ENCODE results near the gene CDC26.
"Not testable (repeated sequence)": the region's sequence is repeated elsewhere in the genome, so short reads cannot be mapped to it uniquely, and the experiment has no call there.

CDC26 gene

GRCh38 chr9:113261917-113262671 is 13.3 kb downstream of the CDC26 start:
- CTCF ChIA-PET: interaction anchor here (1.5 to 10.8 kb wide), 3 partner anchors 8 to 80 kb away, joined by 3 to 79 read pairs (median 5); partner anchors contain the start of genes CDC26 and PRPF4
- DNase-seq (ENCODE audit: extremely low spot score): no peak
- POLR2A ChIA-PET: no interaction called here
- no peak for TF ChIP-seq CTCF (IDR thresholded peaks at IDR 0.05; ENCODE audit: control extremely low read depth, extremely low read depth, low read depth, missing control alignments)

GRCh38 chr9:113258282-113258681 is 17.1 kb downstream of the CDC26 start:
- ChIA-PET CTCF (interaction anchor here (1.8 to 10.8 kb wide), 2 partner anchors 11 to 16 kb away, joined by 4 to 79 read pairs; partner anchors contain the start of genes CDC26 and PRPF4), POLR2A (no interaction called here)

GRCh38 chr9:113257863-113258262 is 17.5 kb downstream of the CDC26 start:
- POLR2A ChIA-PET: interaction anchor here (0.6 kb wide), 1 partner anchor 977 kb away, joined by 3 read pairs; no protein-coding TSS in a partner anchor
- no peak for DNase-seq (ENCODE audit: extremely low spot score)
- CTCF ChIA-PET: interaction anchor here (1.8 to 10.8 kb wide), 2 partner anchors 11 to 16 kb away, joined by 4 to 79 read pairs; partner anchors contain the start of genes CDC26 and PRPF4
- TF ChIP-seq CTCF (IDR thresholded peaks at IDR 0.05; ENCODE audit: control extremely low read depth, extremely low read depth, low read depth, missing control alignments): no peak

More at GRCh38 chr9:113258282-113258681, 17.1 kb downstream of the CDC26 start:
- no peak for TF ChIP-seq CTCF (IDR thresholded peaks at IDR 0.05; ENCODE audit: control extremely low read depth, extremely low read depth, low read depth, missing control alignments)
- DNase-seq (ENCODE audit: extremely low spot score): no peak

GRCh38 chr9:113255438-113255837 is 19.9 kb downstream of the CDC26 start:
- no peak for DNase-seq (ENCODE audit: extremely low spot score)
- POLR2A ChIA-PET: no interaction called here
- CTCF ChIA-PET: interaction anchor here (1.7 to 2.2 kb wide), 2 partner anchors 7 to 9 kb away, joined by 5 read pairs; no protein-coding TSS in a partner anchor
- TF ChIP-seq CTCF (IDR thresholded peaks at IDR 0.05; ENCODE audit: control extremely low read depth, extremely low read depth, low read depth, missing control alignments): no peak

GRCh38 chr9:113254991-113255390 is 20.4 kb downstream of the CDC26 start:
- TF ChIP-seq CTCF (IDR thresholded peaks at IDR 0.05; ENCODE audit: control extremely low read depth, extremely low read depth, low read depth, missing control alignments): no peak
- POLR2A ChIA-PET: no interaction called here
- no peak for DNase-seq (ENCODE audit: extremely low spot score)
- CTCF ChIA-PET: interaction anchor here (1.7 to 2.2 kb wide), 4 partner anchors 8 to 20 kb away, joined by 5 to 9 read pairs (median 6); partner anchors contain the start of gene CDC26

- DNase-seq (ENCODE audit: extremely low spot score): no peak
- ChIA-PET POLR2A (no interaction called here), CTCF (no interaction called here)
- TF ChIP-seq CTCF (IDR thresholded peaks at IDR 0.05; ENCODE audit: control extremely low read depth, extremely low read depth, low read depth, missing control alignments): no peak
These were observed 24.6 kb downstream of the CDC26 start for GRCh38 chr9:113250807-113251206.

GRCh38 chr9:113249661-113250060 is 25.7 kb downstream of the CDC26 start:
- POLR2A ChIA-PET; DNase-seq (ENCODE audit: extremely low spot score): not testable (repeated sequence)
- CTCF ChIA-PET: interaction anchor here (1.3 kb wide), 1 partner anchor 18 kb away, joined by 3 read pairs; no protein-coding TSS in a partner anchor
